Liver (tissue), 9 donors: ENCODE measurements around the gene SLC25A43. TPM values are rescaled to one million over a fixed set of nuclear protein-coding genes. Genes with fewer than 3 reads are reported as not detected.
A peak's percentile ranks its signal among the peaks of the same experiment; 100 is the strongest.

Experiments
- DNase-seq: peaks from one replicate; pipeline ENCODE4 v3.0.0-alpha.2; 2017; ENCODE audit warnings: low spot score
- H3K27ac ChIP-seq, 2 donors: one replicate each; pipeline ENCODE4 v1.7.0; 2013; ENCODE audit warnings: inconsistent platforms in 2 of 2, low read length in 2 of 2, control low read depth in 1 of 2, low read depth in 1 of 2, mild to moderate bottlenecking in 1 of 2
- H3K27me3 ChIP-seq, 4 donors: one replicate each; pipeline versions ENCODE4 v1.6.1 to v1.7.0; 2013; ENCODE audit warnings: low read length in 3 of 4, inconsistent platforms in 1 of 4, mild to moderate bottlenecking in 1 of 4, moderate library complexity in 1 of 4; ENCODE audit not compliant: control insufficient read depth in 4 of 4, insufficient read depth in 4 of 4
- H3K36me3 ChIP-seq, 4 donors: one replicate each; pipeline versions ENCODE4 v1.6.1 to v1.7.0; 2013; ENCODE audit warnings: low read length in 3 of 4, mild to moderate bottlenecking in 3 of 4, low read depth in 1 of 4, moderate library complexity in 1 of 4; ENCODE audit not compliant: control insufficient read depth in 4 of 4, insufficient read depth in 3 of 4
- H3K4me1 ChIP-seq, 4 donors: one replicate each; pipeline versions ENCODE4 v1.6.1 to v1.7.0; 2013; ENCODE audit warnings: low read length in 3 of 4, mild to moderate bottlenecking in 3 of 4, moderate library complexity in 1 of 4; ENCODE audit not compliant: control insufficient read depth in 4 of 4, insufficient read depth in 4 of 4
- H3K4me3 ChIP-seq, 3 donors: one replicate each; pipeline versions ENCODE4 v1.6.1 to v1.7.0; 2013; ENCODE audit warnings: low read length in 3 of 3, control low read depth in 1 of 3, low read depth in 1 of 3, mild to moderate bottlenecking in 1 of 3
- H3K9ac ChIP-seq, 2 donors: one replicate each; pipeline ENCODE4 v1.7.0; 2013; ENCODE audit warnings: low read length in 2 of 2, mild to moderate bottlenecking in 2 of 2, moderate library complexity in 2 of 2, control low read depth in 1 of 2, low read depth in 1 of 2
- H3K9me3 ChIP-seq, 4 donors: one replicate each; pipeline versions ENCODE4 v1.6.1 to v1.7.0; 2013; ENCODE audit warnings: low read length in 3 of 4; ENCODE audit not compliant: control insufficient read depth in 4 of 4
- EGR1 ChIP-seq, 2 donors: IDR thresholded peaks; 2 replicates each; pipeline ENCODE4 v1.6.1; 2016 to 2018; ENCODE audit warnings: antibody characterized with exemption in 2 of 2, low read depth in 2 of 2
- FOXA1 ChIP-seq: IDR thresholded peaks from 2 replicates; pipeline ENCODE4 v1.6.1; 2016; ENCODE audit warnings: antibody characterized with exemption
- FOXA2 ChIP-seq: IDR thresholded peaks from 2 replicates; pipeline ENCODE4 v1.6.1; 2016; ENCODE audit warnings: antibody characterized with exemption
- GABPA ChIP-seq, 2 donors: IDR thresholded peaks in 1 of 2; conservative IDR thresholded peaks in 1 of 2; 2 replicates each; pipeline ENCODE4 v1.6.1; 2016; ENCODE audit warnings: antibody characterized with exemption in 2 of 2, mild to moderate bottlenecking in 1 of 2, moderate library complexity in 1 of 2
- HNF4A ChIP-seq, 2 donors: conservative IDR thresholded peaks; 2 replicates each; pipeline ENCODE4 v1.6.1; 2016; ENCODE audit warnings: antibody characterized with exemption in 2 of 2, mild to moderate bottlenecking in 2 of 2
- HNF4G ChIP-seq: IDR thresholded peaks from 2 replicates; pipeline ENCODE4 v1.6.1; 2016; ENCODE audit warnings: antibody characterized with exemption
- JUND ChIP-seq, 2 donors: IDR thresholded peaks; 2 replicates each; pipeline ENCODE4 v1.6.1; 2016; ENCODE audit warnings: antibody characterized with exemption in 2 of 2
- NR2F2 ChIP-seq: IDR thresholded peaks from 2 replicates; pipeline ENCODE4 v1.6.1; 2016; ENCODE audit warnings: antibody characterized with exemption
- RAD21 ChIP-seq, 2 donors: IDR thresholded peaks; 2 replicates each; pipeline ENCODE4 v1.6.1; 2016; ENCODE audit warnings: antibody characterized with exemption in 2 of 2, mild to moderate bottlenecking in 2 of 2
- REST ChIP-seq: IDR thresholded peaks from 2 replicates; pipeline ENCODE4 v1.6.1; 2016; ENCODE audit warnings: antibody characterized with exemption, mild to moderate bottlenecking
- RXRA ChIP-seq, 2 donors: IDR thresholded peaks; 2 replicates each; pipeline ENCODE4 v1.6.1; 2017 to 2018; ENCODE audit warnings: antibody characterized with exemption in 2 of 2, mild to moderate bottlenecking in 1 of 2
- SP1 ChIP-seq: IDR thresholded peaks from 2 replicates; pipeline ENCODE4 v1.6.1; 2018; ENCODE audit warnings: antibody characterized with exemption, mild to moderate bottlenecking
- TAF1 ChIP-seq: conservative IDR thresholded peaks from 2 replicates; pipeline ENCODE4 v1.6.1; 2016; ENCODE audit warnings: antibody characterized with exemption, mild to moderate bottlenecking
- YY1 ChIP-seq: IDR thresholded peaks from 2 replicates; pipeline ENCODE4 v1.6.1; 2016; ENCODE audit warnings: antibody characterized with exemption, mild to moderate bottlenecking
- WGBS: extraction: QIAGEN DNeasy Blood & Tissue Kit; methylation state at CpG from one replicate; pipeline ENCODE4 v1.1.7; 2013; 5-methylcytosine and 5-hydroxymethylcytosine counted together
- polyA plus RNA-seq, 2 donors: library from polyadenylated mRNA; stranded (reverse) in 1 of 2; unstranded in 1 of 2; fragments of 200-250 nt in 1 of 2; fragments of >200 nt in 1 of 2; fragmentation: Nextera tagmentation in 1 of 2; extraction: Ambion mirVana in 1 of 2; gene quantifications; one replicate each; pipeline versions ENCODE4 v1.2.1 to v1.2.3, GENCODE V29; 2013 to 2015
- total RNA-seq, 2 donors: library from RNA; depleted of rRNA; stranded (reverse); fragments of >200 nt; gene quantifications; one replicate each; pipeline ENCODE4 v1.2.3, GENCODE V29; 2014
- TF ChIP-seq, protein P1 (sequence below): IDR thresholded peaks from 2 replicates; pipeline ENCODE4 v1.6.1; 2016; ENCODE audit warnings: antibody characterized with exemption
- TF ChIP-seq, protein P2 (sequence below): fragments of 150-350 bp; IDR thresholded peaks from 2 replicates; pipeline ENCODE4 v1.5.1; 2017; ENCODE audit warnings: improper control_type of control experiment, low read depth, low read length; ENCODE audit not compliant: missing input control
- TF ChIP-seq, protein P3 (sequence below): IDR thresholded peaks from 2 replicates; pipeline ENCODE4 v1.6.1; 2016; ENCODE audit warnings: antibody characterized with exemption
- TF ChIP-seq, protein P4 (sequence below): IDR thresholded peaks from 2 replicates; pipeline ENCODE4 v1.6.1; 2016; ENCODE audit warnings: antibody characterized with exemption
- donor health status: healthy.
- donor health status: healthy.
- donor health status: healthy.
- donor health status: healthy.
- donor health status: healthy.

Gene SLC25A43
- total and polyA plus RNA-seq, 4 donors, result 4.5 to 10.9 (median 5.6) TPM

DNA sequence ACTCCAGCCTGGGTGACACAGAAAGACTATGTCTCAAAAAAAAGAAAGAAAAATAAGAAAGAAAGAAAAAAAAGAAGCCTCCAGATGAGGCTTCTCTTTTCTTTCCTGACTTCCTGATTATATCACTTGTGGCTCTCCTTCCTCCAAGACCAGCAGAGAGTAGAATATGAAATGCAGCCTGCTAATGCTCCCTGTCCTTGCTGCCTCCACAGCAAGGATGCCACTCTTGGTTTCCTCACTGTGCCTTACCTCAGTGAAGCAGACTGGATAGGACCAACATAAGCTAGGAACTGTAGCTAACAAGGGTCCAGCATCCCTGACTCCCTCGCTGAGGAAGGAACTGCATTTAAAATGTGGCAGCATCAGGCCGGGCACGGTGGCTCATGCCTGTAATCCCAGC, 11.7 kb downstream of the SLC25A43 start:
- Histone ChIP-seq H3K9ac (no peak overlapping the region), H3K27me3 (no peaks in the 10 kb centered on the region), H3K27ac (no peak overlapping the region), H3K36me3 (peaks cover 0 to 2% (median 0%) of the 10 kb centered on the region in 4 donors), H3K9me3 (no peaks in the 10 kb centered on the region), H3K4me1 (peaks cover 0 to 18% (median 11%) of the 10 kb centered on the region in 4 donors), H3K4me3 (no peak overlapping the region)
- no peak for DNase-seq
- TF ChIP-seq EGR1 (IDR thresholded peaks at IDR 0.05; ENCODE audit: low read depth in 2 of 2) (no peak), NR2F2 (no peak), HNF4G (no peak), SP1 (no peak), RAD21 (IDR thresholded peaks at IDR 0.05) (no peak), FOXA1 (no peak), JUND (IDR thresholded peaks at IDR 0.05) (no peak), HNF4A (conservative IDR thresholded peaks at IDR 0.05) (no peak)
- TF ChIP-seq, protein P1, sequence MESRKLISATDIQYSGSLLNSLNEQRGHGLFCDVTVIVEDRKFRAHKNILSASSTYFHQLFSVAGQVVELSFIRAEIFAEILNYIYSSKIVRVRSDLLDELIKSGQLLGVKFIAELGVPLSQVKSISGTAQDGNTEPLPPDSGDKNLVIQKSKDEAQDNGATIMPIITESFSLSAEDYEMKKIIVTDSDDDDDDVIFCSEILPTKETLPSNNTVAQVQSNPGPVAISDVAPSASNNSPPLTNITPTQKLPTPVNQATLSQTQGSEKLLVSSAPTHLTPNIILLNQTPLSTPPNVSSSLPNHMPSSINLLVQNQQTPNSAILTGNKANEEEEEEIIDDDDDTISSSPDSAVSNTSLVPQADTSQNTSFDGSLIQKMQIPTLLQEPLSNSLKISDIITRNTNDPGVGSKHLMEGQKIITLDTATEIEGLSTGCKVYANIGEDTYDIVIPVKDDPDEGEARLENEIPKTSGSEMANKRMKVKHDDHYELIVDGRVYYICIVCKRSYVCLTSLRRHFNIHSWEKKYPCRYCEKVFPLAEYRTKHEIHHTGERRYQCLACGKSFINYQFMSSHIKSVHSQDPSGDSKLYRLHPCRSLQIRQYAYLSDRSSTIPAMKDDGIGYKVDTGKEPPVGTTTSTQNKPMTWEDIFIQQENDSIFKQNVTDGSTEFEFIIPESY, result no peak
- TF ChIP-seq, protein P2, sequence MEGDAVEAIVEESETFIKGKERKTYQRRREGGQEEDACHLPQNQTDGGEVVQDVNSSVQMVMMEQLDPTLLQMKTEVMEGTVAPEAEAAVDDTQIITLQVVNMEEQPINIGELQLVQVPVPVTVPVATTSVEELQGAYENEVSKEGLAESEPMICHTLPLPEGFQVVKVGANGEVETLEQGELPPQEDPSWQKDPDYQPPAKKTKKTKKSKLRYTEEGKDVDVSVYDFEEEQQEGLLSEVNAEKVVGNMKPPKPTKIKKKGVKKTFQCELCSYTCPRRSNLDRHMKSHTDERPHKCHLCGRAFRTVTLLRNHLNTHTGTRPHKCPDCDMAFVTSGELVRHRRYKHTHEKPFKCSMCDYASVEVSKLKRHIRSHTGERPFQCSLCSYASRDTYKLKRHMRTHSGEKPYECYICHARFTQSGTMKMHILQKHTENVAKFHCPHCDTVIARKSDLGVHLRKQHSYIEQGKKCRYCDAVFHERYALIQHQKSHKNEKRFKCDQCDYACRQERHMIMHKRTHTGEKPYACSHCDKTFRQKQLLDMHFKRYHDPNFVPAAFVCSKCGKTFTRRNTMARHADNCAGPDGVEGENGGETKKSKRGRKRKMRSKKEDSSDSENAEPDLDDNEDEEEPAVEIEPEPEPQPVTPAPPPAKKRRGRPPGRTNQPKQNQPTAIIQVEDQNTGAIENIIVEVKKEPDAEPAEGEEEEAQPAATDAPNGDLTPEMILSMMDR, result no peak
- TF ChIP-seq, protein P3, sequence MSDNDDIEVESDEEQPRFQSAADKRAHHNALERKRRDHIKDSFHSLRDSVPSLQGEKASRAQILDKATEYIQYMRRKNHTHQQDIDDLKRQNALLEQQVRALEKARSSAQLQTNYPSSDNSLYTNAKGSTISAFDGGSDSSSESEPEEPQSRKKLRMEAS, result no peak
- 92% methylated on average over 3 of the region's 3 CpGs for WGBS

DNA sequence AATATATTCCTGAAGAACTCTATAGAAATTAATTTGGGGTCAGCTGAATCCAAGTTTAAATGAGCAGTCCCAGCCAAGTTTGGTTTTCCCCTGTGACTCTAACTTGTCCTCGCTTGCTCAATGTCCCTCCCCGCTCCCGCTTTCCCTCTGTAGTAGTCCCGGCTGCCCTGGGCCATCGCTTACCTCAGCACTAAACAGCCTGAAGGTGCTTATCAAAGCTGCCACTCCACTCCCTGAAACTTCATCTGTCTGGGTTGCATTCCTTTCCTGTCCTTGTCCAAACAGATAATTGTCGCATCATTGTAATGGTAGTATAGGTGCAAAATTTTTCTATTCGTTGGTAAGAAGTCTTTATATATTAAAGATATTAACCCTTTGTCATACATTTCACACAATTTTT, 12.8 kb downstream of the SLC25A43 start:
- Histone ChIP-seq H3K9me3 (no peaks in the 10 kb centered on the region), H3K36me3 (no peaks in the 10 kb centered on the region), H3K4me1 (peaks cover 0 to 18% (median 11%) of the 10 kb centered on the region in 4 donors), H3K27me3 (no peaks in the 10 kb centered on the region), H3K4me3 (no peak overlapping the region), H3K27ac (no peak overlapping the region), H3K9ac (no peak overlapping the region)
- TF ChIP-seq HNF4A (conservative IDR thresholded peaks at IDR 0.05), result peak in 1 of 2 donors; percentile 25
- no peak for TF ChIP-seq RAD21 (IDR thresholded peaks at IDR 0.05)
- DNase-seq, result no peak
- 45% methylated on average over 7 of the region's 7 CpGs for WGBS

- no peak for DNase-seq
- H3K36me3 ChIP-seq, result no peaks in the 10 kb centered on the region
- WGBS, result 87% methylated on average over 4 of the region's 4 CpGs
- H3K9me3 ChIP-seq, result no peaks in the 10 kb centered on the region
- no peak overlapping the region for H3K9ac ChIP-seq
- TF ChIP-seq, protein P4, sequence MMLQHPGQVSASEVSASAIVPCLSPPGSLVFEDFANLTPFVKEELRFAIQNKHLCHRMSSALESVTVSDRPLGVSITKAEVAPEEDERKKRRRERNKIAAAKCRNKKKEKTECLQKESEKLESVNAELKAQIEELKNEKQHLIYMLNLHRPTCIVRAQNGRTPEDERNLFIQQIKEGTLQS, result no peak
- TF ChIP-seq JUND (IDR thresholded peaks at IDR 0.05) (no peak), FOXA2 (no peak), HNF4A (conservative IDR thresholded peaks at IDR 0.05) (no peak), RXRA (IDR thresholded peaks at IDR 0.05) (no peak), HNF4G (no peak), SP1 (no peak), RAD21 (IDR thresholded peaks at IDR 0.05) (no peak), TAF1 (no peak), REST (no peak), GABPA (IDR thresholded peaks at IDR 0.05 in 1 of 2, conservative IDR thresholded peaks at IDR 0.05 in 1 of 2) (no peak), YY1 (no peak)
- TF ChIP-seq, protein P3, result no peak
- TF ChIP-seq, protein P1, result no peak
- H3K4me1 ChIP-seq, result peaks cover 1 to 17% (median 13%) of the 10 kb centered on the region in 4 donors
- no peak overlapping the region for H3K4me3 ChIP-seq
- no peaks in the 10 kb centered on the region for H3K27me3 ChIP-seq
- no peak overlapping the region for H3K27ac ChIP-seq
Observed at GRCh38 chrX:119417376-119417775, 18.2 kb downstream of the SLC25A43 start.
